Fibroblast of lung (primary cell): Measurements from ENCODE around the gene ANKRD6.
"Not testable (repeated sequence)": the region's sequence is repeated elsewhere in the genome, so short reads cannot be mapped to it uniquely, and the experiment has no call there.

Experiments
- CTCF ChIP-seq, 2 donors: IDR thresholded peaks in 1 of 2; conservative IDR thresholded peaks in 1 of 2; 1 replicate in 1 of 2; 2 replicates in 1 of 2; pipeline ENCODE4 v1.5.1; 2011 to 2012; ENCODE audit warnings: low read length in 2 of 2, control low read depth in 1 of 2, inconsistent platforms in 1 of 2, low read depth in 1 of 2, mild to moderate bottlenecking in 1 of 2
- EZH2 ChIP-seq: IDR thresholded peaks from 2 replicates; pipeline ENCODE4 v1.5.1; 2012; ENCODE audit warnings: low read length, control low read depth, mild to moderate bottlenecking; ENCODE audit errors: missing control alignments

DNA sequence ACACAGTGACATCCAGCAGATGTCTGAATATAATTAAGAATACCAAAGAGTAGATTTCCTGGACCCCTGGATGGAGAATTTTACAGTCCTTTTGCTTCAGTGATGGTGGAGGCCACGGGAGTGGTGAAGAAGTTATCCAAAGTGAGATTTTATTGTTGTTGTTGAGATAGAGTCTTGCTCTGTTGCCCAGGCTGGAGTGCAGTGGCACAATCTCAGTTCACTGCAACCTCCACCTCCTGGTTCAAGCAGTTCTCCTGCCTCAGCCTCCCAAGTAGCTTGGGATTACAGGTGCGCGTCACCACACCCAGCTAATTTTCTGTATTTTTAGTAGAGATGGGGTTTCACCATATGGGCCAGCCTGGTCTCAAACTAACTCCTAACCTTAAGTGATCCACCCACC is 208.6 kb downstream of the ANKRD6 start:
- not testable (repeated sequence) for TF ChIP-seq CTCF (conservative IDR thresholded peaks at IDR 0.05 in 1 of 2, IDR thresholded peaks at IDR 0.05 in 1 of 2; ENCODE audit: low read depth in 1 of 2, low read length in 2 of 2); EZH2
